Thyroid gland (tissue), 4 donors: ENCODE measurements around the gene PLEKHA1. TPM values are rescaled to one million over a fixed set of nuclear protein-coding genes. Genes with fewer than 3 reads are reported as not detected.

Experiments
- DNase-seq, 2 donors: peaks; one replicate each; pipeline ENCODE4 v3.0.0-alpha.2; 2019
- H3K27ac ChIP-seq, 3 donors: fragments of 200-600 bp; sonication (generic); 1 replicate in 2 of 3; 2 replicates in 1 of 3; pipeline ENCODE4 v1.5.1; 2016 to 2019; ENCODE audit warnings: mild to moderate bottlenecking in 1 of 3, moderate library complexity in 1 of 3
- H3K27me3 ChIP-seq: fragments of 200-600 bp; sonication (generic); one replicate; pipeline ENCODE4 v1.5.1; 2019
- H3K36me3 ChIP-seq, 2 donors: fragments of 200-600 bp; sonication (generic); one replicate each; pipeline ENCODE4 v1.5.1; 2016 to 2019
- H3K4me1 ChIP-seq, 2 donors: fragments of 200-600 bp; sonication (generic); one replicate each; pipeline ENCODE4 v1.5.1; 2017 to 2019
- H3K4me3 ChIP-seq, 3 donors: fragments of 200-600 bp; sonication (generic); replicated peaks in 1 of 3; 1 replicate in 2 of 3; 2 replicates in 1 of 3; pipeline ENCODE4 v1.5.1; 2016; ENCODE audit warnings: mild to moderate bottlenecking in 1 of 3
- H3K9me3 ChIP-seq: fragments of 200-600 bp; sonication (generic); one replicate; pipeline ENCODE4 v1.5.1; 2017
- POLR2A ChIP-seq, 2 donors: fragments of 450-650 bp; IDR thresholded peaks; one replicate each; pipeline ENCODE4 v1.6.1; 2017; ENCODE audit warnings: antibody characterized with exemption in 2 of 2, mild to moderate bottlenecking in 2 of 2, moderate library complexity in 1 of 2
- WGBS, 2 donors: methylation state at CpG; one replicate each; pipeline ENCODE4 v1.1.5; 2017; 5-methylcytosine and 5-hydroxymethylcytosine counted together
- intact Hi-C: fragments of 100-400 bp; cut with DNase I; formaldehyde crosslinking; loops from one replicate; pipeline ENCODE4 v1.15.1; 2023
- total RNA-seq, 4 donors: library from RNA; depleted of rRNA; stranded (reverse); fragments of >200 nt; gene quantifications; one replicate each; pipeline ENCODE4 v1.2.3, GENCODE V29; 2016
- TF ChIP-seq, protein P1 (sequence below), 6 experiments: fragments of 200-600 bp in 3 of 6; fragments of 450-650 bp in 3 of 6; sonication (generic) in 3 of 6; IDR thresholded peaks; one replicate each; pipeline ENCODE4 v1.5.1; 2016 to 2019; ENCODE audit warnings: antibody characterized with exemption in 6 of 6, mild to moderate bottlenecking in 2 of 6, inconsistent platforms in 1 of 6, moderate library complexity in 1 of 6

PLEKHA1 gene
- total RNA-seq, 4 donors from 2014 or later, result 39.3 to 50.9 (median 45.6) TPM

DNA sequence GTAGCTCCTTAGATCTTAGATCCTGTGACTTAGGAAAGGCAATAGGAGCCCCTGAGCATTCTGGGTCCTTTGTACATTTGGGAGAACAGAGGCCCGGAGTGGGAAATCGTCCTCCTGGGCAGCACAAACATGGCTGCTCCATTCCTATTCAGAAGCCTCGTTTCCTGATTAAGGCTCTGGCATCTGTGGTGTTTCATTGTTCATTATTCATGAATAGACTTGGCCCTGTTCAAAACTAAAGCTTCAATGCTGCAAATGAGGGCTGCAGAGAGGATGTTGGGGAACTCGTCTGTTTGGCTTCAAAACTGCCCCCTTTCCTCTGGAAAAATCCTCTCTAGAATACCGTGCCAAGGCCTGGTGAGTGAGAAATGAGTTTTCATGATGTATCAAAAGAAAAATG is 83.4 kb downstream of the PLEKHA1 start:
- no peaks in the 10 kb centered on the region for H3K36me3 ChIP-seq
- no peaks in the 10 kb centered on the region for H3K9me3 ChIP-seq
- no peaks in the 10 kb centered on the region for H3K27me3 ChIP-seq
- no peak overlapping the region for H3K4me3 ChIP-seq
- H3K27ac ChIP-seq, result no peak overlapping the region
- intact Hi-C loops, result loop anchor here (5.0 kb wide), 1 partner anchor 94 kb away; no protein-coding TSS in a partner anchor
- TF ChIP-seq, protein P1, sequence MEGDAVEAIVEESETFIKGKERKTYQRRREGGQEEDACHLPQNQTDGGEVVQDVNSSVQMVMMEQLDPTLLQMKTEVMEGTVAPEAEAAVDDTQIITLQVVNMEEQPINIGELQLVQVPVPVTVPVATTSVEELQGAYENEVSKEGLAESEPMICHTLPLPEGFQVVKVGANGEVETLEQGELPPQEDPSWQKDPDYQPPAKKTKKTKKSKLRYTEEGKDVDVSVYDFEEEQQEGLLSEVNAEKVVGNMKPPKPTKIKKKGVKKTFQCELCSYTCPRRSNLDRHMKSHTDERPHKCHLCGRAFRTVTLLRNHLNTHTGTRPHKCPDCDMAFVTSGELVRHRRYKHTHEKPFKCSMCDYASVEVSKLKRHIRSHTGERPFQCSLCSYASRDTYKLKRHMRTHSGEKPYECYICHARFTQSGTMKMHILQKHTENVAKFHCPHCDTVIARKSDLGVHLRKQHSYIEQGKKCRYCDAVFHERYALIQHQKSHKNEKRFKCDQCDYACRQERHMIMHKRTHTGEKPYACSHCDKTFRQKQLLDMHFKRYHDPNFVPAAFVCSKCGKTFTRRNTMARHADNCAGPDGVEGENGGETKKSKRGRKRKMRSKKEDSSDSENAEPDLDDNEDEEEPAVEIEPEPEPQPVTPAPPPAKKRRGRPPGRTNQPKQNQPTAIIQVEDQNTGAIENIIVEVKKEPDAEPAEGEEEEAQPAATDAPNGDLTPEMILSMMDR (IDR thresholded peaks at IDR 0.05), result no peak
- TF ChIP-seq POLR2A (IDR thresholded peaks at IDR 0.05), result no peak
- 76 to 80% methylated on average over 5 of the region's 5 CpGs for WGBS, 2 donors
- H3K4me1 ChIP-seq, result peaks cover 0 to 11% of the 10 kb centered on the region in 2 donors
- DNase-seq, result no peak

GRCh38 chr10:122458693-122459092 is 84.2 kb downstream of the PLEKHA1 start:
- Histone ChIP-seq H3K9me3 (no peaks in the 10 kb centered on the region), H3K4me1 (peaks cover 0 to 13% of the 10 kb centered on the region in 2 donors), H3K27me3 (no peaks in the 10 kb centered on the region), H3K36me3 (no peaks in the 10 kb centered on the region), H3K4me3 (no peak overlapping the region), H3K27ac (no peak overlapping the region)
- DNase-seq, result no peak
- no peak for TF ChIP-seq POLR2A (IDR thresholded peaks at IDR 0.05)
- TF ChIP-seq, protein P1 (IDR thresholded peaks at IDR 0.05), result no peak
- 43 to 66% methylated on average over 5 to 6 of the region's 6 CpGs for WGBS, 2 donors
- intact Hi-C loops, result loop anchor here (5.0 kb wide), 1 partner anchor 94 kb away; no protein-coding TSS in a partner anchor

GRCh38 chr10:122459561-122460273 is 85.2 kb downstream of the PLEKHA1 start:
- intact Hi-C loops, result loop anchor here (5.0 kb wide), 1 partner anchor 93 kb away; no protein-coding TSS in a partner anchor

DNA sequence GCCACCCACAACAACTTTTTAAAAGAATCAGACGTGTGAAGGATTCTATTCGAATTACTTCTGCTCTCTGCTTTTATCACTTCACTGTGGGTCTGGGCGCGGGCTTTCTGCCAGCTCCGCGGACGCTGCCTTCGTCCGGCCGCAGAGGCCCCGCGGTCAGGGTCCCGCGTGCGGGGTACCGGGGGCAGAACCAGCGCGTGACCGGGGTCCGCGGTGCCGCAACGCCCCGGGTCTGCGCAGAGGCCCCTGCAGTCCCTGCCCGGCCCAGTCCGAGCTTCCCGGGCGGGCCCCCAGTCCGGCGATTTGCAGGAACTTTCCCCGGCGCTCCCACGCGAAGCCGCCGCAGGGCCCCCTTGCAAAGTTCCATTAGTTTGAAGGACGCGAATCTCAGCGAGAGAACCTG is 86.4 kb downstream of the PLEKHA1 start:
- WGBS, 2 donors, result 1 to 5% methylated on average over 13 to 37 of the region's 40 CpGs
- no peaks in the 10 kb centered on the region for H3K27me3 ChIP-seq
- H3K4me3 ChIP-seq, result peak overlapping the region; percentile 43 to 69 (median 65)
- intact Hi-C loops, result no loop called here
- no peaks in the 10 kb centered on the region for H3K9me3 ChIP-seq
- peak; percentile 12 to 17 for DNase-seq
- H3K27ac ChIP-seq, result peak overlapping the region in 2 of 3 donors; percentile 30 to 63
- no peaks in the 10 kb centered on the region for H3K36me3 ChIP-seq
- TF ChIP-seq, protein P1 (IDR thresholded peaks at IDR 0.05), result no peak
- no peak for TF ChIP-seq POLR2A (IDR thresholded peaks at IDR 0.05)
- peaks cover 0 to 13% of the 10 kb centered on the region in 2 donors for H3K4me1 ChIP-seq

More at GRCh38 chr10:122459561-122460273, 85.2 kb downstream of the PLEKHA1 start:
- no peak overlapping the region for H3K4me3 ChIP-seq
- peaks cover 0 to 13% of the 10 kb centered on the region in 2 donors for H3K4me1 ChIP-seq
- 79 to 83% methylated on average over 14 of the region's 14 CpGs for WGBS, 2 donors
- DNase-seq, result no peak
- no peak for TF ChIP-seq POLR2A (IDR thresholded peaks at IDR 0.05)
- TF ChIP-seq, protein P1 (IDR thresholded peaks at IDR 0.05), result no peak
- no peaks in the 10 kb centered on the region for H3K27me3 ChIP-seq
- H3K27ac ChIP-seq, result no peak overlapping the region
- no peaks in the 10 kb centered on the region for H3K36me3 ChIP-seq
- H3K9me3 ChIP-seq, result no peaks in the 10 kb centered on the region

GRCh38 chr10:122461367-122461728 is 86.8 kb downstream of the PLEKHA1 start, which contains the start of gene HTRA1:
HTRA1 (plus strand) TSS chr10:122461553; CDS start chr10:122461653, 100 bp downstream.
- intact Hi-C loops, result no loop called here
- peak; percentile 69 to 78 for DNase-seq
- Histone ChIP-seq H3K36me3 (no peaks in the 10 kb centered on the region), H3K9me3 (no peaks in the 10 kb centered on the region), H3K27me3 (no peaks in the 10 kb centered on the region), H3K27ac (peak within 1 kb of the TSS; percentile 44 to 63 (median 61)), H3K4me1 (peaks cover 0 to 13% of the 10 kb centered on the region in 2 donors), H3K4me3 (peak within 1 kb of the TSS; percentile 43 to 69 (median 65))
- WGBS, 2 donors, result no CpG with 5 or more reads among the region's 56 CpGs
- TF ChIP-seq, protein P1 (IDR thresholded peaks at IDR 0.05), result no peak
- TF ChIP-seq POLR2A (IDR thresholded peaks at IDR 0.05), result peak in 1 of 2 donors; percentile 51
